Endothelial cell of umbilical vein (primary cell): ENCODE measurements around the gene ATF5. TPM values are rescaled to one million over a fixed set of nuclear protein-coding genes. Genes with fewer than 3 reads are reported as not detected.
A peak's percentile ranks its signal among the peaks of the same experiment; 100 is the strongest.

Experiments used
- BruUV-seq: library from RNA; stranded (reverse); fragments of 400-500 nt; replicated peaks from 2 replicates; lab custom pipeline; 2021; lab: Mats Ljungman, UMichigan
- CTCF ChIA-PET: fragments of 300-600, 350-600 bp; sonication (Branson Sonifier 250); formaldehyde crosslinking; loops from one replicate; lab custom pipeline; 2021; ENCODE audit warnings: antibody characterized with exemption, inconsistent platforms; lab: Charles Lee
- POLR2A ChIA-PET: fragments of 300-600, 350-600 bp; sonication (Branson Sonifier 250); formaldehyde crosslinking; loops from one replicate; lab custom pipeline; 2021; ENCODE audit warnings: antibody characterized with exemption, inconsistent platforms; lab: Charles Lee
- DNase-seq: peaks from one replicate; pipeline ENCODE4 v3.0.0-alpha.2; 2011; ENCODE audit warnings: low read depth, low spot score
- FAIRE-seq: peaks from 2 replicates; lab custom pipeline; 2011; peaks lifted over from hg19 to GRCh38; lab: Jason Lieb, UNC
- H2AFZ ChIP-seq: 2 replicates; pipeline ENCODE4 v1.6.0; 2012; ENCODE audit warnings: low read depth, low read length, control low read depth, inconsistent platforms
- H3K27ac ChIP-seq: 2 replicates; pipeline ENCODE4 v1.5.1; 2011; ENCODE audit warnings: low read depth, mild to moderate bottlenecking, control low read depth, low read length, moderate library complexity; ENCODE audit not compliant: insufficient read depth
- H3K27me3 ChIP-seq, 2 experiments: 2 replicates each; pipeline versions ENCODE4 v1.6.0 to v1.6.1; 2011; ENCODE audit warnings: low read length in 2 of 2, mixed read lengths in 1 of 2; ENCODE audit not compliant: control insufficient read depth in 2 of 2, insufficient read depth in 2 of 2
- H3K36me3 ChIP-seq, 2 experiments: 2 replicates in 1 of 2; 3 replicates in 1 of 2; pipeline ENCODE4 v1.5.1; 2011; ENCODE audit warnings: low read length in 2 of 2, mild to moderate bottlenecking in 1 of 2, moderate library complexity in 1 of 2; ENCODE audit not compliant: control insufficient read depth in 2 of 2, insufficient read depth in 2 of 2; ENCODE audit errors: extremely low read depth in 1 of 2
- H3K4me1 ChIP-seq: 3 replicates; pipeline ENCODE4 v1.5.1; 2011; ENCODE audit warnings: mild to moderate bottlenecking, low read length; ENCODE audit not compliant: control insufficient read depth, insufficient read depth; ENCODE audit errors: extremely low read depth
- H3K4me2 ChIP-seq: 2 replicates; pipeline ENCODE4 v1.6.1; 2011; ENCODE audit warnings: low read length, control low read depth, mixed read lengths; ENCODE audit not compliant: insufficient read depth
- H3K4me3 ChIP-seq, 3 experiments: fragments of 200-600 bp in 1 of 3; sonication (generic), shearing (Covaris generic) in 1 of 3; replicated peaks in 1 of 3; 2 replicates each; pipeline ENCODE4 v1.5.1; 2011 to 2016; ENCODE audit warnings: control low read depth in 3 of 3, low read length in 3 of 3, mild to moderate bottlenecking in 2 of 3, inconsistent platforms in 1 of 3, low read depth in 1 of 3, moderate library complexity in 1 of 3; ENCODE audit not compliant: insufficient read depth in 1 of 3
- H3K79me2 ChIP-seq: 2 replicates; pipeline ENCODE4 v1.6.0; 2012; ENCODE audit warnings: low read length, inconsistent platforms; ENCODE audit not compliant: control insufficient read depth, insufficient read depth
- H3K9ac ChIP-seq: replicated peaks from 2 replicates; pipeline ENCODE3; 2011; ENCODE audit warnings: low read length, control low read depth; ENCODE audit not compliant: insufficient read depth; ENCODE audit errors: extremely low read depth
- H3K9me1 ChIP-seq: replicated peaks from 3 replicates; pipeline ENCODE4 v1.6.0; 2011; ENCODE audit warnings: mild to moderate bottlenecking, low read length; ENCODE audit not compliant: control insufficient read depth, insufficient read depth; ENCODE audit errors: extremely low read depth
- H3K9me3 ChIP-seq: replicated peaks from 2 replicates; pipeline ENCODE4 v1.5.1; 2012; ENCODE audit warnings: low read length, inconsistent platforms; ENCODE audit not compliant: control insufficient read depth, insufficient read depth
- H4K20me1 ChIP-seq: replicated peaks from 2 replicates; pipeline ENCODE3; 2011; ENCODE audit warnings: mild to moderate bottlenecking, low read length; ENCODE audit not compliant: control insufficient read depth, insufficient read depth; ENCODE audit errors: extremely low read depth
- CTCF ChIP-seq, 2 donors: IDR thresholded peaks; 1 replicate in 1 of 2; 2 replicates in 1 of 2; pipeline ENCODE4 v1.5.1; 2011; ENCODE audit warnings: low read length in 2 of 2, mild to moderate bottlenecking in 2 of 2, moderate library complexity in 2 of 2, control low read depth in 1 of 2, inconsistent platforms in 1 of 2, low read depth in 1 of 2; ENCODE audit not compliant: insufficient read depth in 1 of 2; ENCODE audit errors: extremely low read depth in 1 of 2
- EZH2 ChIP-seq: IDR thresholded peaks from 2 replicates; pipeline ENCODE4 v1.6.1; 2012; ENCODE audit warnings: borderline replicate concordance, low read depth, mild to moderate bottlenecking, moderate library complexity, low read length, inconsistent platforms; ENCODE audit not compliant: severe bottlenecking
- FOS ChIP-seq: IDR thresholded peaks from 2 replicates; pipeline ENCODE4 v1.6.1; 2011; ENCODE audit warnings: mild to moderate bottlenecking, low read length, moderate library complexity, borderline replicate concordance; ENCODE audit not compliant: insufficient read depth
- GATA2 ChIP-seq: IDR thresholded peaks from 2 replicates; pipeline ENCODE4 v1.7.0; 2011; ENCODE audit warnings: low read depth, mild to moderate bottlenecking, moderate library complexity, mixed read lengths, low read length; ENCODE audit not compliant: insufficient read length, insufficient read depth
- JUN ChIP-seq: IDR thresholded peaks from 2 replicates; pipeline ENCODE4 v1.6.1; 2011; ENCODE audit warnings: borderline replicate concordance, low read depth; ENCODE audit not compliant: insufficient read length, insufficient read depth
- MAX ChIP-seq: IDR thresholded peaks from 2 replicates; pipeline ENCODE4 v1.6.1; 2011; ENCODE audit not compliant: insufficient read depth, insufficient read length
- MYC ChIP-seq: IDR thresholded peaks from one replicate; pipeline ENCODE4 v1.6.1; 2011; ENCODE audit warnings: mild to moderate bottlenecking, low read depth, low read length
- POLR2A ChIP-seq: IDR thresholded peaks from 2 replicates; pipeline ENCODE4 v1.6.1; 2012; ENCODE audit warnings: low read depth, mild to moderate bottlenecking, control low read depth, low read length
- POLR2AphosphoS5 ChIP-seq: IDR thresholded peaks from 2 replicates; pipeline ENCODE4 v1.6.1; 2012; ENCODE audit warnings: low read depth, mild to moderate bottlenecking, control low read depth, low read length, moderate library complexity; ENCODE audit not compliant: insufficient read depth
- dilution Hi-C: fragments of 300-500 bp; cut with MboI; formaldehyde crosslinking; loops from one replicate; pipeline ENCODE4 v1.15.0; 2019; ENCODE audit warnings: low sequenced_read_pairs; ENCODE audit not compliant: extremely low pct_ligation_motif_present
- intact Hi-C: fragments of 100-400 bp; cut with micrococcal nuclease; formaldehyde crosslinking; loops from one replicate; pipeline ENCODE4 v1.10.0; 2022
- polyA plus RNA-seq, 4 experiments: library from polyadenylated mRNA; depleted of rRNA in 3 of 4; stranded (reverse) in 3 of 4; unstranded in 1 of 4; fragments of >200 nt; gene quantifications; 2 replicates each; pipeline versions ENCODE4 v1.2.1 to v1.2.3, GENCODE V29; 2011 to 2012; ENCODE audit warnings: missing spikeins in 1 of 4
- total RNA-seq: library from RNA; stranded (reverse); gene quantifications from 2 replicates; pipeline ENCODE4 v1.2.3, GENCODE V29; 2021

Gene ATF5
- total and polyA plus RNA-seq, 2 donors (not counting 3 experiments of a cell fraction or from before 2014, with no cell fraction given) = 23.2 to 46.0 TPM

- TF ChIP-seq POLR2AphosphoS5 (no peak), GATA2 (no peak), MAX (no peak), MYC (no peak), JUN (no peak), POLR2A (no peak), FOS (no peak), CTCF (IDR thresholded peaks at IDR 0.05; ENCODE audit: extremely low read depth in 1 of 2, insufficient read depth in 1 of 2, low read depth in 1 of 2, low read length in 2 of 2) (no peak), EZH2 (no peak)
- no peak overlapping the region for H3K4me2 ChIP-seq
- DNase-seq (no peak), FAIRE-seq (peak; percentile 4)
- H2AFZ ChIP-seq = no peak overlapping the region
- H4K20me1 ChIP-seq = no peaks in the 10 kb centered on the region
- H3K27me3 ChIP-seq = no peaks in the 10 kb centered on the region
- peaks cover 3% of the 10 kb centered on the region for H3K4me1 ChIP-seq
- no peak overlapping the region for H3K9ac ChIP-seq
- ChIA-PET POLR2A (no interaction called here), CTCF (no interaction called here)
- H3K9me1 ChIP-seq = no peaks in the 10 kb centered on the region
- no TSS peak for BruUV-seq
- dilution Hi-C loops = no loop called here
- H3K27ac ChIP-seq = no peak overlapping the region
- no peaks in the 10 kb centered on the region for H3K9me3 ChIP-seq
- no peak overlapping the region for H3K4me3 ChIP-seq
- intact Hi-C loops = no loop called here
- H3K79me2 ChIP-seq = no peaks in the 10 kb centered on the region
- H3K36me3 ChIP-seq = peaks cover 6% of the 10 kb centered on the region in 2 experiments
Observed at GRCh38 chr19:49889038-49889686, 39.8 kb upstream of the ATF5 start.
